Bone marrow (tissue), 2 donors: ENCODE data around the gene ZHX3.

Experiments used
- DNase-seq, 2 donors: peaks; one replicate each; lab custom pipeline; 2025; lab: John Stamatoyannopoulos, UW

ZHX3 gene

DNA sequence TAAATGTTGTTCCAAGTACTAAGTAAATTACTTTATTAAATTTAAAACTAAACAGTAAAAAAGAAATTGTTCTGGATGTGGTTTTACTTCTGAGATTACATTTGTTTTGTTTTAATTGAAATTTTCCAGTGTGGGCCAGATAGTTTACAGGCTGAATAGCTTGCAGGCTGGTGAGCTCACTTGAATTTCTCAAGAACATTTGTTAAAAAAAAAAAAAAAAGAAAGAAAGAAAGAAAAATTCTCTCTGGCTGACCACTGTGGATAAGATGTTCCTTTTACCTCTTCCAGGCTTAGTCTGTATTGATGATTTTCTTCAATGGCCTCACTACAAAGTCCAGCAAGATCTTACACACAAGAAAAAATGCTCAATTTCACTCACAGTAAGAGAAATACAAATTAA, 94.8 kb downstream of the ZHX3 start:
- no peak for DNase-seq

DNA sequence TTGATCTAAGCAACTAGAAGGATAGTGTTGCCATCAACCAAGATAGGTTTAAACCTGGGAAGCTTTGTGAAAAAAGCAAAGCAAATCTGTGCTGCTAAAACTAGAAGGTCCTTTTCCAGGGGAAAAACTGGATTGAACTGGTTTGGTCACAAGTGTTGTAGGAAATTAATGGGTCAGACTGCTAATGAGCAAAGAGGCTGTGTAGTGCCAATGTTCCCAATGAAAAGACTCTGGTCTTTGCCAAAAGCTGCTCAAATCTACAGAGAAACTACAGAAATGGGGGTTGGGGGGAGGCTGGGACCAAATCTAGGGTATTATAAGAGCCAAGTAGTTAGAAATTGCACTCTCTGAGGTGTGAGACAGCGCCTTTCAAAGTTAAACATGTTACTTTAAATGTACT, 95.2 kb downstream of the ZHX3 start:
- DNase-seq: no peak

DNA sequence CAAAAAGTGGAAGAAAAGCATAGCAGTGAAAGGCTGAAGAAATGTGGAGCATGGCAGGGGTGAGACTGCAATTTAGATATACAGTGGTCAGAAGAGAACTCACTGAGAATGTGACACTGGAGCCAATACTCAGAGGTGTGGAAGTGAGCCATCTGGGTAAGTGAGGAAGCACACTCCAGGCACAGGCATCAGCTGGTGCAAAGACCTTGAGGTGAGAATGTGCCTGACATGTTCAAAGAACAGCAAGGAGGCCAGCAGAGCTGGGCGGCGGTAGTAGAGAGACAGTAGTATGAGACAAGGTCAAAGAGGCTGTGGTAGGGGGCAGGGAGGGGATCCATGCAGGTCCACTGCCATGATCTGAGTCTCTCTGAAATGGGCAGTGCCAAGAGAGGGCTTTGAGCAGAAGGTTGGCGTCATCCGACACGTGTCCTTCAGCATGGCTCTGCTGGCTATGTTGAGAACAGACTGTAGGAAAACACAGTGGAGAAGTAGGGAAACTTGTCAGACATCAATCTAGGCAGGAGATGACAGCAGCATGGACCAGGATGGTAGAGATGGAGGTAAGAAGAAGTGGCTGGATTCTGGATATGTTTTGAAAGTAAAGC, 95.8 kb downstream of the ZHX3 start:
- no peak for DNase-seq

DNA sequence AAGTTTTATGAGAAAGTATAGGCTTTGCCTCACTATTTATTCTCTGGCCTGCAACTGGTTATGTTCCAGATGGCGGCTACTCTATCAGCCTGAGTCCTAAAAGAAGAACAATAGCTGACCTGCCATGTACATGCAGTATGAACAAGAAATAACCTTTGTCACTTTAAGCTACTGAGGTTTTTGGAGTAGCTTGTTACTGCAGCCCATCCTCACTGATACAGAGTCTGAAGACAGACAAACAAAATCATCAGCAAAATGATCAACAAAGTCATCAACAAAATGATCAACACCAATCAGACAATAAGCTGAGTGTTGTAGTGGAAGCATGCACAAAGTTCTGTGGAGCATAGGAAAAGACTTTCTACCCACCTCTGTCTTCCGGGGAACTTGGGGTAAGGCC, 97.7 kb downstream of the ZHX3 start:
- no peak for DNase-seq

DNA sequence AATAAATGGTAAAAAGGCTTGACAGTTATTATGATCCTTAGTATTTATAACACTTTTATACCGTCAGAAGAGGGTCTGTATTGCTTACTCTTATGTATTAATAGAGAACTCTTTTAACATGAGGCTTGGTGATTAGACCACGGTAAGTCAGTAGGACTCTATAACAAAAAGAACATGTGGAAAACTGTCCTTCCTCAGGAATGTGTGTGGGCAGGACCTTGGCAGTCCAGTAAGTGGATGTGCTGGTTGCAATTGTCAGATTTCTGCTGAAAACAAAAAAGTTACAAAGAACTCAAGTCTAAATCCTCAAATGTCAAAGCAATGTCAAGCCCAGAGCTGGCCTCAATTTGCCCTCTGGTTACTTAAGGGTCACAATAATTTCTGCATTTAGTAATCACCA, 99.1 kb downstream of the ZHX3 start:
- DNase-seq: no peak

DNA sequence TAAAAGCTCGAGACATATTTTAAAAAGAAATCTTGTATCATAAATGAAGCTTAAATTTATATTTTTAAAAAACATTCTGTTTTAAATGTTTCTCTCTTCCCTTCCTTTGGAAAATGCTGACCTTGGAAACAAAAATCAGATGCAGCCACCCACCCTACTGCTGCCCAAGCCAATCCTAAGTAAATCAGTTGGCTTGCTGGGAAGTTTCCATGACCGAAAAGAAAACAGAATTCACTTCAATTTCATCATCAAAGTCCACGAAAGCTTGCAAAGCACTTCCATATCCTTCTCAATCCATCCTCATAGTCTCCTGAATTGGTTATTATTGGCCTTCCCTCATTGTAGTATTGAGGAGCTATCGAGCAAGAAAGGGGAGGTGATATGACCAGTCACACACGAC, 100.1 kb downstream of the ZHX3 start:
- DNase-seq: no peak

DNA sequence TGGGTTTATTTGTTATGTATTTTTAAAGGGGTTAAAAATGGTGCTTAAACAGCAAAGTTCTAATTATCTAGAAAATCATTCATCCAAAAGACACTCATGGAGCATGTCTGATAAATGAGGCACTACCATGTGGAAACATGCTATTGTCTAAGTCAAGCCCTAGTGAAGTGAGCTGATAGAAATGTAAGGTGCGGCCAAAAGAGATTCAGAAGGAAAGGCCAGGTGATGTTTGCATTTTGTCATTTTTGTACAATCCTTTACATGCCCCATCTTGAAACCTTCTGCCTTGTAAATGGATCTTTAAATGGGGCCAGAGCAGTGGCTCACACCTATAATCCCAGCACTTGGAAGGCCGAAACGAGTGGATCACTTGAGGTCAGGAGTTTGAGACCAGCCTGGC, 102.9 kb downstream of the ZHX3 start:
- no peak for DNase-seq

DNA sequence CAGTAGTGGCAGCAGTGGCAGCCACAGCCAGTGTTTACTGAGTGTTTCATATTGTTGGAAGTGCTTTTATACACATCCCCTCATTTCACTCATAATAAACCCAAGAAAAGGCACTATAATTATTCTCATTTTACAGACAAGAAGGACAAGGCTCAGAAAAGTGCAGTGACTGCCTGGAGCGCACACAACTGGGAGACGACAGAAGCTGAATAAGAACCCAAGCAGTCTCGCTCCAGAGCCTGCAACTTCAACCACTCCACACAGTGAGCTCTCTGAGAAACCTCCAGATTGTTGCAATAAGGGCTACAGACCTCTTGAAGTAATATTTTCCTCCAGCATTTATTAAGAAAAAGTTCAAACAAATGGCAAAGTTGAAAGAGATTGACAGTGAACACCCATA, 103.3 kb downstream of the ZHX3 start:
- no peak for DNase-seq

DNA sequence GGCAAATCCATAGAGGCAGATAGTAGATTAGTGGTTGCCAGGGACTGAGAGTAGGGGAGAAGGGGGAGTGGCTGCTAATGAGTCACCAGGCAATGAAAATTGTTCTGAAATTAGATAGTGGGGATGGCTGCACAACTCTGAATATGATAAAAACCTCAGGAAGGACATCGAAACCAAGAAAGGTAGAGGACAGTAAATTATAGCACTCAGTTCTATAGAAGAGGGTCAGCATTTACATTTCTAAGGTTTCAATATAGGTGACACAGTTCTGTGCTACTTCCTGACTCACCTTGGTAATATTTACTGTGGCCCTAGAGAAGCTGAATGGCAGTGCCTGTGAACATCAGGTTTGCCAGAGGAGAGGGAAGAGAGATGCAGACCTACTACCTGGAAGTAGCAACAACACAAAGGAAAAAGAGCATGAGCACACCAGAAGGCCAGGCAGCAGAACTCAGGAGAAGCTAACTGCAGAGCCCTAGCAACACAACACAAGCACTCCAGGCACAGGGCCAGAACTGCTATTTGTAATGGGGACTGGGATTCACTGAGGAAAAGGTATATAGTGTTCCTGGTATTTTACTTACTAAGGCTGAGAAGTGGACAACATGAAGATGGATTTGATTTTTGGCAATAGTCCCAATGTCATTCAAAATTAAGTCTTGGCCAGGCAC, 104.2 kb downstream of the ZHX3 start:
- no peak for DNase-seq

DNA sequence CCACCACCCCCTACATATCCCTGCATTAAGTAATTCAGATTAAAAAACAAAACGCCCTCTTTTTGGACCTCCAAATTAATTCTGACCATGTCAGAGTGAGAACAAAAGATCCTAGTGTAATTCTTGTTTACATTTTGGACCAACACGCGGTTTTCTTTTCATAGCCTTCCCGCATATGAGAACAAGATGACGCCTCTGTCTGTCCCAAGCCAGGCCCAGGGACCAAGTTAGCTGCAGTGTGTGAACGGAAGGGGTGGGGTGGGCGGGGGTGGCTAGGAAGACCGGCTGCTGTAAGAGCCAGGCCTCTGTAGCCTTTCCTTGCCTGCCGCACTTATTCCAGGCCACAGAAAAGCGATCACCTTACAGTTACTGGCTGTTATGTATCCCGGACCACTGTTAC, 112.2 kb downstream of the ZHX3 start:
- no peak for DNase-seq

DNA sequence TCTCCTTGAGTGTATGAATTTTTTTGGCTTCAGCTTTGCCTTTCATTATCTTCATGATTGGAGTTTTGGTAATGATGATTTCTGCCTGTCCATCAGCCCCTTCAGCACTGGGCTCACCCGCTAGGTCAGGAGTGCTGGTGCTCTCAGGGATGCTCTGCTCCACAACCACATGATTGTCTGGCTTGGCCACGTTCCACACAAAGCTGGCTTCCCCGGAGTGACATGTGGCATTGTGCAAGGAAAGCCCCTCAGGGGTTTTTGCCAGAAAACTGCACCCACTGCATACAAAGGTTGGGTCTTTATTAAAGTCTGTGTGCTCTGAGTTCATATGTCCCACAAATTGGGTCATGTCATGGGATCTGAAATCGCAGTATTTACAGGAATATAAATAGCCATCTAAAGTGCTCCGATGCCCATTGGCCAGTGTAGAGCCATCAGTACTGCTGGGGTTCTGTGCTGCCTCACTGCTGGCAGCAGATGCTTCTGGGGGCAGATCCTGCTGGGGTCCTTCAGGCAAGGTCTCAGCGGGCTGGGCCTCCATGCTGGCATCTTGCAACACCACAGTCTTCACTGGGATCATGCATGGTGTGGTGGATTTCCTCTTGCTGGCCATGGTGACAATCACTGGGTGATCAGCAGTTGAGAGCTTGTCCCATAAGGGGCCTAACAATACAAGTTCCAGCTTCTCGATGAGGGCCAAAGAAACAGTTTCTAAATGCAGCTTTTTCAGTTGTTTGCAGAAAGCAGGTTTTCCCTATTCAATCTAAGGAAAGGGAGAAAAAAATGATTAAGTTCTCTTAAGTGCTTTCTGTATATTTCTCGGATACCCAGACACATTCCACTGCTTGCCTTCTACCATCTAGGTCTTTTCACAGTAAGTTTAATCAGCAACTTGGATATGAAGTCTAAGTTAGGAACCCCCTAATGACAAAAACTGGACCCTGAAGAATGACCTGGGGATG, 112.9 kb downstream of the ZHX3 start:
- no peak for DNase-seq

DNA sequence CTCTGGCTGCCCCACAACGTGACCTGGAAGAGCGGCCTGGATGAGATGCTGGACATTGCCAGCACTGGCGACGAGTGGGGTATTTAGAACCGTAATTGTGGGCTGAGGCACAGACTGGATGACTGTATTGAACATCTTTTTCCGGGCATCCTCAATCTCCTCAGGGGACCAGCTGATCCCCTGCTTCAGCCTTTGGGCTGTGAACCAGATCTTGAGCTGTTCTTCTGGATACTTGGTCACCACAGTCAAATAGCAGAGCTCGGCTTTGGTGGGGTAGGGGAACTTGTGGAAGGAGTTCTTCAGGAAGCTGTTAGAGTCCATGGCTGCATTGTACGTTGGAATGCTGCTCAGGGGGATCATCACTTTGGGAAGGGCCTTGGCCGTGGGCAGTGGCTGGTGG, 113.9 kb downstream of the ZHX3 start:
- DNase-seq: no peak

DNA sequence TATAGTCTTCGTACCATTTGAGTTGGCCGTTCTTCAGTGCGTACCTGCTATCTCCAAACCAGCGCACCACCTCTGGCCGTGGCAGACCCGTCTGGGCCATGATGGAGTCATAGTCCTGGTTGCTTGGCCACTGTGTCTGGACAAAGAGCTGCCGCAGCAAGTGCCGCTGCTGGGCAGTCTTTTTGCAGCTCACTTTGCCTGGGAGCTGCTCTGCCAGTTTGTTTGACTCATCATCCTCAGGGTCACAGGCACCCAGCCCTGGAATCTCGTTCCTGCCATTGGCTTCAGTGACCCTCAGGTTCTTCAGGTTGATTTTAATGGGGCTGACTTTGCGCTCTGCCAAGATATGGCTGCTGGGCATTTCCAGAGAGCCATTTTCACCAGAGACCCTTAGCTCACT, 115.1 kb downstream of the ZHX3 start:
- no peak for DNase-seq

DNA sequence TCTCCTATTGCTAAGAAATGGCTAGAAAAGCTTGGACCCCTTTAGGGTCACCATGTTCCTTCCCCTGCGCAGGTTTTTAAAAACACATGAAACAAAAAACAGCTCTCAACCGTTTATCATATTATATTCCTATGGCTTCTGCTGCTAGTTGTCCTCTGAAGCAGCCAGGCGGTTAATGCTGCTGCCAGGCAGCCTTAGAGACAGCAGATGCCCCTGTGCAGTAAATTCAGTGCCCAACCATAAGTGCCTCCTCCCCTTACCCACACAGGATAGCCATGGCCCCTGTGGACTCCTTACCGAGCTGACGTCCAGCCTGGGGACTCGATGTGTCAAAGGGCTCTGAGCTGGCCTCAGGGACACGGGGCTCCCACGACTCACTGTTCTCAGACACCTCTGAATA, 115.8 kb downstream of the ZHX3 start:
- DNase-seq: no peak

DNA sequence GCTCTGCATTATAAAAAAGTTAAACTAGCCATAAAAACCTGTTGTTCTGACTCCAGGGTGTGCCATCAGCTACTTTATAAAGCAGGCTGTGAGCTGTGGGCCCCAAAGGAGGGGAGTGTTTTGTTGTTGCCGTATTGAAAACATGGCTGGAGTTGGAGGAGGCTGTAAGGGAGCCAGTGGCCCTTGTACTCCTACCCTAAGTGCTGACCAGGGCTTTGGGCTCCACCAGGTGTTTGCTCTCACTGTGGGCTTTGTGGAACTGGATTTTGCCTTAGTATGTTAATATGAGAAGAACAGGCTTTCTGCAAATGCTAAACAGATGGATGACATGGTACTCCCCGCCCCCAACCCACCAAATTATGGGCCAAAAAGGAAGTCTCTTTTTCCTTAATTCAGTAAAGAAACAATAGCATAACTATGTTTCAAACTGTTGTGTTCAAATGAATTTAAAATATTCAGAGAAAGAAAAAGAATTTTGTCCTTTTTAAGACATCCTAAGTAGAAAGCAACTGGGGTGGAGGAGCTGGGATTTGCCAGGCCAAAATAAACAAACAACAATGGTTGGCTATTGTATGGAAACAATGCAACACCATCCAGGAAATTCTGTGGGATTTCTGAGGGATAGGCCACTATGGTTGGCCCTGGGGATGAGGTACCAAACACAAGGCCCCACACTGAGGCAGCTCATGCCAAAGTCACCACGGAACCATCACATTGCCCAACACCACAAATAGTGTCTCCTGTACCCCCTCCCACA, 116.9 kb downstream of the ZHX3 start:
- no peak for DNase-seq

DNA sequence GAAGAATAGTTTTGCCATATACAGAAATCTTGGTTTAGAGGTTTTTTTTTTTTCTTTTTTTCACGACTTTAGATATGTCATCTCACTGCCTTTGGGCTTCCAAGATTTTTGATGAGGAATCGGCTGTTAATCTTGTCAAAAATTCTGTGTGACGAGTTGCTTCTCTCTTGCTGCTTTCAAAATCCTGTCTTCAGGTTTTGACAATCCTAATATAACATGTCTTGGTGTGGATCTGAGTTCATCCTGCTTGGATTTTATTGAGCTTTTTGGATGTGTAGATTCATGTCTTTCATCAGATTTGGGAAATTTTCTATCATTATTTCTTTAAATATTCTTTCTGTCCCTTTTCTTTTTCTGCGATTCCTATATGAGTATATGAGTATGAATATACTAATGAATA, 119.1 kb downstream of the ZHX3 start:
- DNase-seq: no peak

DNA sequence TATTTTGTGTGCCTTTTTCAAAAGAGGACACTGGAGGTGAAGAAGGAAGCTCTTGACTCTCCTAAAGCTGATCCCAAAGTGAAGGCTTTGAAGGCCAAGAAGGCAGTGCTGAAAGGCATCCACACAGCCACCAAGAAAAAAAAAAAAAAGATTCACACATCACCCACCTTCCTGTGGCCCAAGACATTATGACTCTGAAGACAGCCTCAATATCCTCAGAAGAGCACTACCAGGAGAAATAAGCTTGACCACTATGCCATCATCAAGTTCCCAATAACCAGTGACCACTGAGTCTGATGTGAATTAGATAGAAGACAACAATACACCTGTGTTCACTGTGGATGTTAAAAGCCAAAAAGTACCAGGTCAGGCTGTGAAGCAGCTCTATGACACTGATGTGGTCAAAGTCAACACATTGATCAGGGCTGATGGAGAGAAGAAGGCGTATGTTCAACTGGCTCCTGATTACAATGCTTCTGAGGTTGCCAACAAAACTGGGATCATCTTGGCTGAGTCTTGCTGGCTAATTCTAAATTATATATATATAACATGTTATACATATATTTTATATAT, 120.8 kb downstream of the ZHX3 start:
- no peak for DNase-seq

DNA sequence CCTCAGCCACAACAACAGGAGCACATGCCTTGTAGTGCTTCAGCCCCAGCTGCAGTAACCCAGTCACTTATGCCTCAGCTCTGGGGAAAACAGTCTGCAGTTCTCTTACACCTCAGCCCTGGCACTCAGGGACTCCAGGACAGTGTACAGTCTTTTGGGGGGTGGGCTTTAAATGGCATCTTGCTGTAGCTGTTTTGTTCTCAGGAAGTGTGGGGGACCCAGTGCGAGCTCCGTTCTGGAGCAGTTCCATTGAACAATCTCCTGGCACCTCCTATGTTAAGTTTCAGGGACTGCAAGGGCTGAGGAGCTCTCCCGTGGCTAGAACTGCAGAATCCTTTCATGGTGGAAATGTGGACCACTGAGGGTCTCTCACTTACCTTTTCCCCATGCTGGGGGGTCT, 125.0 kb downstream of the ZHX3 start:
- DNase-seq: no peak

DNA sequence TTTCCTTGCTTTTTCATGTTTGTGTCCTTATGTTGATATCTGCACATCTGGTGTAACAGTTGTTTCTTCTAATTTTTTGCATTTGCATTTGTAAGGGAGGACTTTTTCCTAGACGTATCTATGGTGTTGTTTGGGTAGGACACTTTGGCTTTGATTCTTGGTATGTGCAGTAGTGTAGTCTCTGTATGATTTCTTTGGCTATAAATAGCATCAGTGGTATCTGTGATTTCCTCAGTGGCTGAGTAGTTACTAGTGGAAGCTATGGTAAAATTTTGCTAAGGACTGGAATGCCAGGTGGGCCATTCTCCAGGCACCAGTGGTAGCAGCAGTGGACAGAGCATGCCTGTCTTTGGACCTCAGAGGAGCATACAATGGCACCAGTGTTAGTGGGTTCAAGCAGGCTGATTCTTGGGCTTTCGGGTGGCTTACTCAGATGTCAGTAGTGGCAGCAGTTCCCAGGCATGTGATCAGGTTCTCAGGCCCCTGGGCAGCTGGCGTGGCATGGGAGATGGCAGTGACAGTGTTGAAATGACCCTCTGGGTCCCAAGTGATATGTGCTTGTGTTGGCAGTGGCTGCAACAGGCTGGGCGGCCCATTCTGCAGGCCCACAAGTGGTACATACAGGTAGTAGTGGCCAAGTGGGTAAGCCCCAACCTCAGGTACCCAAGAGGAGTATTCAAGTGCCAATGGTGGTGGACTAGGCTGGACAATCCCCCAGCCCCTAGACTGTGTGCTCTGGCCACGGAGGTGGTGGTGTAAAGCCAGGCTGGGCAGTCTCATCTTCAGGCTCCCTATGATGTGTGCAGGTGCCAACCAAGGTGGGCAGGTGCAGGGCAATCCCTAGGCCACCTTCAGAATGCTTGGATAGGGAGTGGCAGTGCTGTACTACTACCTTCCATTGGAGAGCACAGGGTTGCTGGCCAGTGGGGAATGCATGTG, 125.7 kb downstream of the ZHX3 start:
- DNase-seq: no peak

DNA sequence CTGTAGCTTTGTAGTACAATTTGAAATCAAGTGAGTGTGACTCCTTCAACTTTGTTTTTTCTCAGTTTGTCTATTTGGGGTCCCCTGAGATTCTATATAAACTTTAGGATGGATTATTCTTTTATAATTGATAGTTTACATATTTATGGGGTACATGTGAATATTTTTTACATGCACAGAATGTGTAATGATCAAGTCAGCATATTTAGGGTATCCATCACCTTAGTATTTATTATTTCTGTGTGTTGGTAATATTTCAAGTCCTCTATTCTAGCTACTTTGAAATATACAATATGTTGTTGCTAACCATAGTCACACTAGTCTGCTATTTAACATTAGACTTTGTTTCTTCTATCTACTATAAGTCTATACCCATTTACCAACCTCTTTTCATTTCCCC, 129.9 kb downstream of the ZHX3 start:
- DNase-seq: no peak
